Mononuclear cell (primary cell): Measurements from ENCODE around the gene RPGRIP1L. TPM values are rescaled to one million over a fixed set of nuclear protein-coding genes. Genes with fewer than 3 reads are reported as not detected.

Experiments used
- H3K27me3 ChIP-seq: 2 replicates; pipeline ENCODE4 v1.6.0; 2011; ENCODE audit warnings: low read length, control low read depth; ENCODE audit not compliant: insufficient read depth
- H3K4me1 ChIP-seq: 2 replicates; pipeline ENCODE4 v1.5.1; 2011; ENCODE audit warnings: mild to moderate bottlenecking, low read length, control low read depth; ENCODE audit not compliant: insufficient read depth
- H3K4me3 ChIP-seq: 2 replicates; pipeline ENCODE4 v1.5.1; 2011; ENCODE audit warnings: mild to moderate bottlenecking, low read length, moderate library complexity
- H3K9me3 ChIP-seq: 2 replicates; pipeline ENCODE4 v1.5.1; 2011; ENCODE audit warnings: low read depth, mild to moderate bottlenecking, control low read depth, low read length
- total RNA-seq: library from RNA; depleted of rRNA; stranded (reverse); fragments of >200 nt; gene quantifications from one replicate; pipeline ENCODE4 v1.2.3, GENCODE V29; 2012

RPGRIP1L gene
- total RNA-seq, 1 donor = 0.84 TPM

DNA sequence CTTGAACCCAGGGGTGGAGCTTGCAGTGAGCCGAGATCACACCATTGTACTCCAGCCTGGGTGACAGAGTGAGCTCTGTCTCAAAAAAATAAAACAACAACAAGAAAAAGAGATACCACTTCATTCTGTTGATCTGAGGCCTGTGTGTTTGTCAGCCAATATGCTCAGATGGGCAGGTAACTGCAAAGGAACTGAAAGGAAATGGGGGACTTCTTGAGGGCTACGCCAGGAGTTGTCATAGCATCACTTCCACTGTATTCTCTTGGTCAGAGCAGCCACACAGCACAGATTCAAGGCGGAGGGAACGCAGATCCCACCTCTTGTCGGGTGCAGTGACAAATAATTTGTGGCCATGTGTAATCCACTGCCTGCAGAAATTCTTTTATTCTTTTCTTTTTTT, 126.8 kb downstream of the RPGRIP1L start:
- no peak overlapping the region for H3K4me3 ChIP-seq

DNA sequence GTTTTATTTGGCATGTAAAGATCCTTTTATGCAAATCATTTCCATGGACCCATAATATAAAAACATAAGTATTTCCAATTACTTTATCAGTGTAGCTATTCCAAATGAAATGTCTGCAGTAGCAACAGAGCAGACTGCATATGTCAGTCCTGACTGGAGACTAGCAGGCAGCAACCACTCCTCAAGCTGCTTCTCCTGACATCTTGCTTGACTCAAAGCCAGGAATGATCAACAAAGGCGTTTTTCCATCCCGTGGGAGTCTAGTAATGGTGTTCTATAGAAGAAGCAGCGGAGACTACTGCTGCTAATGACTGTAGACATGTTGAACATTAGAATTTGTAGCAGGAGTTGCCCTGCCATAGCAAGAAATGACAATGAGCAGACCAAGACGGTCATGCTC, 127.4 kb downstream of the RPGRIP1L start:
- Histone ChIP-seq H3K27me3 (no peaks in the 10 kb centered on the region), H3K9me3 (peaks cover 6% of the 10 kb centered on the region)

More for the DNA sequence above, 126.8 kb downstream of the RPGRIP1L start:
- no peaks in the 10 kb centered on the region for H3K27me3 ChIP-seq
- no peaks in the 10 kb centered on the region for H3K4me1 ChIP-seq
- H3K9me3 ChIP-seq = no peaks in the 10 kb centered on the region

DNA sequence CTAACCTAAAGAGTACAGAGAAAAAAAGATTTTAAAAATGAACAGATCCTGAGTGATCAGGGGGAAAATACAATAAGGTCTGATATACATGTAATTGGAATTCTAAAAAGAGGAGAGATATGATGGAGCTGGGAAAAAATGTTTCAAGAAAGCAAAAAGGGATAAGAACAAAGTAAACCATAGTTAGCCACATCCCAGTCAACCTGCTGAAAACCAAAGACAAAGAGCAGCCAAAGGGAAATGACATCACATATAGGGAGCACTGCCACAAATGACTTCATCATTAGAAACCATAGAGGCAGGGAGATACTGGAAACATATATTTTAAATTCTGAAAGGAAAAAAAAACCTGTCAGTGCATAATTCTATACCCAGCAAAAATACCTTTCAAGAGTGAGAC, 131.9 kb downstream of the RPGRIP1L start:
- Histone ChIP-seq H3K4me3 (no peak overlapping the region), H3K27me3 (no peaks in the 10 kb centered on the region), H3K4me1 (no peaks in the 10 kb centered on the region), H3K9me3 (peaks cover 8% of the 10 kb centered on the region)

More for the DNA sequence above, 127.4 kb downstream of the RPGRIP1L start:
- H3K4me3 ChIP-seq = no peak overlapping the region
- no peaks in the 10 kb centered on the region for H3K4me1 ChIP-seq

DNA sequence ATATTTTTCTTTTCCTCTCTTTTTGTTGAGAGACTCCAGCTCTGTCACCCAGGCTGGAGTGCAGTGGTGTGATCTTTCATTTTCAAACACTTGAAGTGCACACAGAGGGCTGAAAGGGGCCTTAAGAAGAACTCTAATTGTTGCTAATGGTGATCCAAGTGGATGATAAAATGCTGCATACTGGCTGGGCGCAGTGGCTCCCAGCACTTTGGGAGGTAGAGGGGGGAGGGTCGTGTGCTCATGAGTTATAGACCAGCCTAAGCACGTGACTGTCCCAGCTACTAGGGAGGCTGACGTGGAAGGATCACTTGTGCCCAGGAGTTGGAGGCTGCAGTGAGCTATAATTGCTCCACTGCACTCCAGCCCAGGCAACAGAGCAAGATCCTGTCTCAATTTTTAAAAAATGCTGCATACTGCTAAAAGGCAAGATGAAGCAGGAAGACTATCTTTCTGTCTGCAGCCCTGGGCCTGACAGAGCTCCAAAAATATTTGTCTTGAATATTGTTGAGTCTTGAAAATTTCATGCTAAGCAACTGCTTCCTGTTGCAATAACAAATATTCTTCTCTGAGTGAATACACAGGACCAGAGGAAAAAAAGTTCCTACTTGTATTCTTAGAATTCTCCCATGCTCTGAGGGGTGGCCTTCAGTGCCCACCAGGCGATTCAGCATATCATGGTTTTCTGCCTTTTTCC, 137.0 kb downstream of the RPGRIP1L start:
- Histone ChIP-seq H3K4me1 (no peaks in the 10 kb centered on the region), H3K27me3 (no peaks in the 10 kb centered on the region), H3K4me3 (no peak overlapping the region)

DNA sequence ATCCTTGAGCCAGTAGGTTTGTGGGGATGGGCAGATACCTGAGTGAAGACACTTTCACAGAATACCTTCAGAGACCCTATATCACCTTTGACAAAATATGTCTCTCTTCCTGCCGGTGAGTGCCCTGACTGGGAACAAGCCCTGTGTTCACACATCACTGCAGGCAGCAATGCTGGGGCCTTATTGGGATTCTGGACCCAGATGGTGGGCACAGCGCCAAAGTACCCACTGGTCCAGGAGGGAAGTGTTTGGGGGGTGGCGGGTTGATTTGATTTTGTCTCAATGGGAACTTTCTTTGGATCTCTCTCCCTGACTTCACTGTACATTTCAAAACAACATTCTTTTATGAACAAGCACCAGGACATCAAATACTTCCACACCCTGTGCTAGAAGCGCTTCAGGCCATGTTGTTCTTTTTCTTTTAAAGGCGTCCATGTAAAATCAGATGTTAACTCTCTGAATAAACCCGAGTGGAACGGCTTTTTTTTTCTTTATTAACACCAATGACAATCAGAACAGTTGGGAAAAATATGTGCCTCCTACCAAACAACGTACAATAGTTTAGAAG, 138.3 kb downstream of the RPGRIP1L start:
- no peaks in the 10 kb centered on the region for H3K27me3 ChIP-seq
- no peaks in the 10 kb centered on the region for H3K4me1 ChIP-seq
- H3K4me3 ChIP-seq = no peak overlapping the region
- H3K9me3 ChIP-seq = no peaks in the 10 kb centered on the region

More for the DNA sequence above, 137.0 kb downstream of the RPGRIP1L start:
- H3K9me3 ChIP-seq = peaks cover 7% of the 10 kb centered on the region

DNA sequence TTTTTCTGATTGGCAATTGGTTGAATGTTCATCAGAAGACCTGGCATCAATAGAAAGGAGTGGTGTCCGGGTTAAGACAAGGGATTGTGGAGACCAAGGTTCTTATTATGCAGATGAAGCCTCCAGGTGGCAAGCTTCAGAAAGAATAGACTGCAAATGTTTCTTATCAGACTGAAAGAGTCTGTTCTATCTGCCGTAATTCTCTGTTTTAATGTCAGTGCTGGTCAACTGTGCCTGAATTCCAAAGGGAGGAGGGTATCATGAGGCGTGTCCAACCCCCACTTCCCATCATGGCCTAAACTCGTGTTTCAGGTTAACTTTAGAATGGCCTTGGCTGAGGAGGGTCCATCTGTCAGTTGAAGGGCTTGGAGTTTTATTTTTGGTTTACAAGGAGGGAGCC, 140.2 kb downstream of the RPGRIP1L start:
- Histone ChIP-seq H3K4me3 (no peak overlapping the region), H3K4me1 (no peaks in the 10 kb centered on the region), H3K9me3 (no peaks in the 10 kb centered on the region), H3K27me3 (no peaks in the 10 kb centered on the region)

DNA sequence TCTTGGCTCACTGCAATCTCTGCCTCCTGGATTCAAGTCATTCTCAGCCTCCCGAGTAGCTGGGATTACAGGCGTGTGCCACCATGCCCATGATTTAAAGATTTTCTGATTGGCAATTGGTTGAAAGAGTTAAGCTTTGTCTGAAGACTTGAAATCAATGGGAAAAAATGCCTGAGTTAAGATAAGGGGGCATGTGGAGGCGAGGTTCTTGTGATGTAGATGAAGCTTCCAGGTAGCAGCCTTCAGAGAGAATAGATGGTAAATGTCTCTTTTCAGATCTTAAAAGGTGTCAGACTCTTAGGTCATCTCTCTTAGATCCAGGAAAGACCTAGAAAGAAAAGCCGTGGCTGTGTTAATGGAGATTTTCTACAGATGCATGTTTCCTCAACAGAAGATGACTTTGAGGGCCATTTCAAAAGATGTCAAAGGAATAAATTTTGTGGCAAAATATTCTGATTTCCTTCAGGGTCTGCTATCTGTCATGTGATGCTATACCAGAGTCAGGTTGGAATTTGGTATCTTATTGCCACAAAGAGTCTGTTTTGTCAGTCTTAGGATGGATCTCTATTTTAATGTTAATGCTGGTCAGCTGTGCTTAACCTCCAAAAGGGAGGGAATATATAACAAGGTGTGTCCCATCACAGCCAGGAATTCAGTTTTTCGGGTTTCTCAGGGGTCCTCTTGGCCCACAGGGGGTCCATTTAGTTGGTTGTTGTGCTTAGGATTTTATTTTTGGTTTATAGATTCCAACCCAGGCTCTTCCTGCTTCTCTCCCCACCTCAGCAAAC, 142.4 kb downstream of the RPGRIP1L start:
- H3K9me3 ChIP-seq = no peaks in the 10 kb centered on the region
- H3K27me3 ChIP-seq = no peaks in the 10 kb centered on the region
- H3K4me1 ChIP-seq = no peaks in the 10 kb centered on the region
- no peak overlapping the region for H3K4me3 ChIP-seq

DNA sequence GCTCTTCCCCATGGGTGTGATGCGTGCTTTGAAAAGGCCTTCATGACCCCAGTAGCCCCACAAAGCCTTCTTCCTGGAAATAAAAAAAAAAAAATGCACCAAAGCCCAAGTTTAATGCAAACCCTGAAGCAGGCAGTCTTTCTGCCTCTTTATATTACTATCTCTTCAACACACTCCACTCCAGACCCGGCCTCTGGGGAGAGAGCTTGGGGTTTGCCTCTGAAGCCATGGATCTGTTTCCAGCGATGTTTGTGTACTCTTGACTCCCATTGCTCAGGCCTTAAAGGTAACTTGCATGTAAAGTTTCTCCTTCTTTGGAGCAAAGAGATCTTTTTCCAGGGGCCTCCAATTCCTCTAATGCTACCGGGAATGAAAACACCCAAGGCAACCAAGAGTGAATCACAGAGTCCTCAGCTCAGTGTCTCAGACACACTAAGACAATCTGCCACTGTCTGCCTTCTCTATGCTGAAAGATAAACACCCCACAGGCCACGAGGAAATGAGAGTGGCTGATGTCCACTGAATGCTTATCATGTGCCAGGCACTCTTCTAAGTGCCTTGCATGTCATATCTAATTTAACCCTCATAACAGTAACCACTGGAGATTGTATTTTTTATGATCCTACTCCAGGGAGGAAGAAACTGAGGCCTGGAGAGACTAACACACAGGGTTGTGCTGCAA, 144.2 kb downstream of the RPGRIP1L start:
- no peaks in the 10 kb centered on the region for H3K4me1 ChIP-seq
- no peaks in the 10 kb centered on the region for H3K9me3 ChIP-seq
- no peak overlapping the region for H3K4me3 ChIP-seq
- H3K27me3 ChIP-seq = no peaks in the 10 kb centered on the region

DNA sequence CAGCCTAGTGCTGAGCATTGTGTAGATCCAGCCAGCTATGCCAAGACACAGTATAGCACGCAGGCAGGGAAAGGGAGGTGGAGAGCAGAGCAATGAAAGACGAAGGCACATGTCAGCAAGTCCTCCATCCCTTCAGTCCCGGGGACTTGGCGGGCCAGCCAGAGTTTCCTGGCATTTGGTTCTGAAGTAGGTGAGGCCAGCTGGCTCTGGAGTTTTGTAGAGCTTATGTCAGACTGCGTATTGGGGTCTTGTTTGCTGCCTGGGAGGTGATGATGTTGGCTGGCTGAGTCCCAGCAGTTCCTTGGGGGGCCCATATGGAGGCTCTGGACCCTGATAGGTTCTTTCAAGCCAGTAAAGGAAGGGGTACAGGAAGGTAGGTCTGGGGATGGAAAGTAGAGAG, 144.9 kb downstream of the RPGRIP1L start:
- no peaks in the 10 kb centered on the region for H3K4me1 ChIP-seq
- H3K27me3 ChIP-seq = no peaks in the 10 kb centered on the region
- no peaks in the 10 kb centered on the region for H3K9me3 ChIP-seq

DNA sequence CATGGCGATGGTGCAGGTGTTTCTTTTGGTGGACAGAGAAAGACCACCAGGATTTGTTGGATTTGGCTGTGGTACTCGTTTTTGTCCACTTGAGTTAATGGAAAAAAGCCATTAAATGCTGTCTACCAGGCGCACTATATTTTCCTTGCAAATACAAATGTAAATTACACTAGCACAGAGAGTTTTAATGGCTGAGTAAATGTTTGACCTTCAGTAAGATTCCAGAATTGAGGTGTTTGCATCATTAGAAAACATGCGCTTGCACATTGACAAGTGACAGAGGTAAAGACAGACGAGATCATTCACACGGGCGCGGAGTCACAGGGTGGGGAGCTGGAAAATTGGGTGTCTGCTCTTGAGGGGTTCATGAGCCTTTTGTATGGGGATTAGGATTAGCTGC, 147.1 kb downstream of the RPGRIP1L start:
- no peaks in the 10 kb centered on the region for H3K27me3 ChIP-seq
- no peak overlapping the region for H3K4me3 ChIP-seq
- H3K9me3 ChIP-seq = no peaks in the 10 kb centered on the region
- no peaks in the 10 kb centered on the region for H3K4me1 ChIP-seq

More for the DNA sequence above, 144.9 kb downstream of the RPGRIP1L start:
- no peak overlapping the region for H3K4me3 ChIP-seq

DNA sequence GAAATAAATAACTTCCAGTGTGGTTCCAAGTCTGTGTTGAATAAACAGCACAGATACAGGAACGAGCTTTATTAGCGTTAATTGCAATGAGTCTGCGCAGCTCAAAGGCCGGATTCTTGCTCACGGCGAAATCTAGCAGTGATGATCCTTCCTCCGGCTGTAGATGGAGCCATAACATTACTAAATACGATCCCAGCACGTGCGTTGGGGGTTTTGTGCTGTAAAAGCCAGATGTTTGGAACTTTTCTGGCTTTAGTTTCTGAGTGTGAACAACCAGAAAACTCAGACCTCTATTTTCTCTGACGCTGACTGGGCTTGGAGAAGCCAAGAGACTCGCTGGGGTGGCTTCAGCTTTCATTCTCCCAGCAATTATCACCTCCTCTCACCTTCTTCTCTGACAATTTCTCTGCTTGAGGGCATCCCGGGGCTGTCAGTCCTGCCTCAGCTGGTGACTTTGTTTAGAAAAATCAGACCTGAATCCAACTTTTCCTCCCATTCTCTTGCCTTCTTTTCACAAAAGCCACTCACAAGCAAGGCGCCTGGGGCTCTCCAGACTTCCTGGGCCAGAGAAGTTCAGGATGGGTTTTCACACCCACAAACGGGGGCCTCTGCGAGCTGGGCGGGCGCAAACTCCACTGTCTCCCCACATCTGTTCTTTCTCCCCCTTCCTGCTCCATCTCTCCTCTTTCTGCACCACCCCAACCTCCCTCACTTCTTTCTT, 153.5 kb downstream of the RPGRIP1L start:
- Histone ChIP-seq H3K9me3 (no peaks in the 10 kb centered on the region), H3K27me3 (peaks cover 19% of the 10 kb centered on the region), H3K4me3 (no peak overlapping the region), H3K4me1 (no peaks in the 10 kb centered on the region)

Other genes with a start within 250 kb of the RPGRIP1L start
- gene AKTIP, start 200.7 kb downstream of the RPGRIP1L start, total RNA-seq = 42.3 TPM
- gene FTO, start 297 bp upstream of the RPGRIP1L start, total RNA-seq = 45.2 TPM